Renal cortical epithelial cell (primary cell): ENCODE measurements around the gene SMCO4. TPM values are rescaled to one million over a fixed set of nuclear protein-coding genes. Genes with fewer than 3 reads are reported as not detected.
"Not testable (repeated sequence)": the region's sequence is repeated elsewhere in the genome, so short reads cannot be mapped to it uniquely, and the experiment has no call there.

Source experiments
- DNase-seq: peaks from one replicate; pipeline ENCODE4 v3.0.0-alpha.2; 2011; ENCODE audit warnings: low read depth
- total RNA-seq: library from RNA; depleted of rRNA; stranded (reverse); fragments of >200 nt; gene quantifications from 2 replicates; pipeline ENCODE4 v1.2.3, GENCODE V29; 2014

The SMCO4 gene
- total RNA-seq, 1 donor from 2014 or later: 17.5 TPM

DNA sequence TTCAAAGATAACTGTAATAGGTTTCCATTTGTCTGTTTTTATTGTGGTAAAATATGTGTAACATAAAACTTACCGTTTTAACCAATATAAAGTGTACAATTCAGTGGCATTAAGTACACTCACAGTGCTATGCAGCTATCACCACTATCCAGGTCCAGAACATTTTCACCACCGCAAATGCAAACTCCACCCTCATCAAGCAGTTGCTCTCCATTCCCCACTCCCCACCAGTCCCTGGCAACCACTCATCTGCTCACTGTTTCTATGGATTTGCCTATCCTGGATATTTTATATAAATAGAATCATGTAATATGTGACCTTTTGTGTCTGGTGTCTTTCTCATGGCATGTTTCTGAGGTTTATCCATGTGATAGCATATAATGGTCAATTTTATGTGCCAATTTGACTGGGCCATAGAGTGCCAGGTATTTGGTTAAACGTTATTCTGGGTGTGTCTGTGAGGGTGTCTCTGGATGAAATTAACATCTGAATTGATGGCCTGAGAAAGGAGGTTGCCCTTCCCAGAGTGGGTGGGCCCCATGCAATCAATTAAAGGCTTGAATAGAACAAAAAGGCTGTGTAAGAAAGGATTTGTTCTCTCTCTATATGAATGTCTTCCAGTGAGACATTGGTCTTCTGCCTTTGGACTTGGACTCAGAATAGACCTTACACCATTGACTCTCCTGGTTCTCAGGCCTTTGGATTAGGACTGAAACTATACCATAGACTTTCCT lies 17.2 kb upstream of the SMCO4 start:
- DNase-seq: no peak

DNA sequence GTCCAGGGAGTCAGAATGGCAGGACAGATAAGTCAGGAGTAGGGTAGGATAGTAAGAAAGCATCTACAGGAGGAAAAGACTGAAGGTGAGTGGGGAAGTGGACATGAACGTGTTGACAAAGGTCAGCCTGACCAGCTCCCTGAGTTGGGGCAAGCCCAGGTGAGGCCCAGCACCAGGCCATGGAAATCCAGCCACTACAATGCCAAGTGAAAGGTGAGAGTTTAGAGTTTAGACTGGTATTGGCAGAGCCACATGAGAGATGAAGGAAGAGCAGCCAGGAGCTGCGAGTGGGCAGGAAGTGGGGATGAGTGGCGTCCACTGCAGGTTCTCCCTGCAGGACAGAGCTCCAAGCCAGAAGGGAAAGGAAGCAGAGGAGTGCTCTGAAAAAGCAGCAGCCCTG lies 16.5 kb upstream of the SMCO4 start:
- DNase-seq: no peak

DNA sequence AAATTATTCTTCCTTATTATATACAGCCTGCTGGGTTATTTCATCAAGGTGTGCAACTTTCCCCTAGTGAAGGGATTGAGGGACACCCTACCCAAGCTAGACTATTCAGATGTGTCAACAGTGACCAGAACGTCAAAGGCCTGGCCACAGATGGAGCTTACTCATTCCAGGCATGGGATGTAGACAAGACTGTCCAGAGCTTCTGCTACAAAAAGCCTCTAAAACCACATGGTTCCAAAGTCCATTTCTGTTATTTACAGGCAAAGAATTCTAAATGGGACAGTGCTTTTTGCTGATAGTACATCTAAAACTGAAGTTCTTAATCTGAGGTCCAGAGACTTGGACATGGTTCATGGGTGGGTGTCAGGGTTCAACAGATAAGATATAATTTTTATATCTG lies 9.7 kb upstream of the SMCO4 start:
- DNase-seq: peak; percentile 70

DNA sequence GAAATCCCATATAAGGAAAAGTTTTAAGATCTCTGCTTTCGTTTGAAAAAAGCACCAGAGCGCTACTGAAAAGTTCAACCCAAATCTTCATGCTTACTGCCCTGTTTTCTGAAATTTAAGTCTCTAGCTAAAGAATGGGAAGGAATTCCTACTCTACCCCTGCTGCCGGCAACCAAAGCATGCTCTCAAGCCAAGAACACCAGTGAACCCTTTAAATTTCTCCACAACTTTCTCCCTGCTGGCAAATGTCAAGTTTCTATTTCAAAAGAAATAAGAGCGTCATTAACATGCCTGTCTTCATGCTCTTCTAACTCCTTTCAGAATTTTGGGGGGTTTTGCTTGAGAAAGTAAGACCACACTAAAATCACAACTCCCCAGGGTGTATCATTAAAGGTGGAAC lies 6.8 kb upstream of the SMCO4 start:
- DNase-seq: no peak

DNA sequence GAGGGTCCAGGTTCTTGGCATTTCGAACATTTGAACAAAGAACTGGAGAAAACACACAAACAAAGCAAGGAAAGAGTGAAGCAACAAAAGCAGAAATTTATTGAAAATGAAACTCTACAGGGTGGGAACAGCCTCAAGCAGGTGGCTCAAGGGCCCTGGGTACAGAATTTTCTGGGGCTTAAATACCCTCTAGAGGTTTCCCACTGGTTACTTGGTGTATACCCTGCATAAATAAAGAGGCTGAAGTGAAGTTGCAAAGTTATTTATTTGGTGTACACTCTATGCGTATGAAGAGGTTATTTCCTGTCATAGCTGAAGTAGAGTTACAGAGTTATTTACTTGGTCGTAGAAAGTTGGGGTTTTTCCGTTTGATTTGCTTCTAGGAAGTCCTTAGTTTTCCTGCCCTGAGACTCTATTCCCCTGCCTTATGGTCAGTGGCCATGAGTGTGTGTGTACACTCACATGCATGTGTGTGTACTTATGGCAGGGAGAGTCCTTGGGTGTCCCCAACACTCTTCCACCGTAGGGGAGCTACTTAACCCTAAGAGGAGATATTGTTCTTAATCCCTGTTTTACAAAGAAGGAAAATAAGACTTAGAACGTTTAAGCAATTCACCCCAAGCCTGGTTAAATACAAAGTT lies 5.6 kb upstream of the SMCO4 start:
- DNase-seq: no peak

DNA sequence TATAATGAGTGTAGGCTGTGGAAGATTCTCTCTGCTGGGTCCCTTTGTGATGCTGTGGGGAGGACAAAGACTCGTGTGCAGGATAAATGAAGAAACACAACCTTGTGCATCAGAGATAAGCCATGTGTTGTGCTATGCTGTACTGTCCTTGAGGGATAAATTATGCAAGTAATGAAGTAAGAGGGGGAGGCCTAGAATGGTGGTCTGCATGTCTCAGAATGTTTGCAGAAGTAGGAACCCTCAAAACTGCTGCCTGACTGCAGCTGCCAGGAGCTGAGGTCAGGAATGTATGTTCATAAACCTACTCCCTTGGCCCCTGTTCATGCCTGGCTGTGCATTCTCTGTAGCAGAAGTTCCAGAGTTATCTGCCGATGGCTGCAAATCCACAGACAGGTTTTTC lies 4.6 kb upstream of the SMCO4 start:
- DNase-seq: no peak

DNA sequence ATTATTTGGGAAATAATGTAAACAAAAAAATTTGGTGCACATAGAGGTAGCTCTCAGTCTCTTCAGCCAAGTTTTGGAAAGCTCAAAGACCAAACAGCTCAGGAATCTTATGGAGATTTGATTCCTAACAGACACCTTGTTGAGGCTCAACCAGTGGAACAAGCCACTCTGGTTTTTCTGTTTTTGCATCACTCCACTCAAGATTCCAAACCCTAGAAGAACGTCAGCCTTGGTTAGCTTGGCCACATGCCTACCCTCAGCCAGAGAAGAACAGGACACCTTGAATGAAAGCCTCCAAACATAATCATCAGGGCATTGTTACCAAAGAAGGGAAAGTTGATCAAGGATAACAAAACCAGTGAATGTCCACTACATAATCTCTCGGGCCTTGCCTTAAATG lies 3.8 kb upstream of the SMCO4 start:
- no peak for DNase-seq

DNA sequence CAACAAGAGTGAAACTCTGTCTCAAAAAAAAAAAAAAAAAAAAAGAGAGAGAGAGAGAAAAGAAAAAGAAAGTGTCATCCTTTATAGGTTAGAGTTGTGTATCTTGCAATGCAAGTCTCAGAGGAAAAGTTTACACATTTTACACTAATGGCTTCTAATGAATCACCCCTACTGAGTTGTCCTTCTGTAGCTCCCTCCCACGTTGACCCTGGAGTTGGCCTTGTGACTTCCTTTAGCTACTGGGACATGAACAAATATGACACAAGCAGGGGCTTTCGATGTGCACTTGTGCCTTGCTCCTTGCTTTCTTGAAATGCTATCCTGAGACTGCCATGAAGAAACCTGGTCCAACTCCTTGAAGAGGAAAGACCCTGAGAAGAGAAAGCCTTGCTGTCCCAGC lies 2.4 kb upstream of the SMCO4 start:
- peak; percentile 24 for DNase-seq

DNA sequence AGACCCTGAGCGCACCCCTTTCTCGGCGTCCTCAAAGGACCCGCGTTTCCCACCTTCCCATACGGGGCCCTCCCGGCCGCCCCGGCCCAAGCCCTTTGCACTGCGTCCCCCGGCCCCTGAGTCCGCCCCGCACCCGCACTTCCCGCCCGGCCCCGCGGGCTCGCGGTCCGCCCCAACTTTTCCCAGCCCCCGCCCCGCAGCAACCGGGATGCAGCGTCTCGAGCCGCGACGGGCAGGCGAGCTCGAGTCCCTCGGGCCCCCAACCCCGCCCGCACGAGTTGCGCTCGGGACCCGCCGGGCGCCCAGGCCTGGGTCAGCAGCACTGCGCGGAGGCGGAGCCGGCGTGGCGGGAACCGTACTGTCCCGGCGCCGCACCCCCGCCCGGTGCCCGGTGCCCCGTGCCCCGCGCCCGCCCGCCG lies 371 bp downstream of the SMCO4 start:
- DNase-seq: no peak

DNA sequence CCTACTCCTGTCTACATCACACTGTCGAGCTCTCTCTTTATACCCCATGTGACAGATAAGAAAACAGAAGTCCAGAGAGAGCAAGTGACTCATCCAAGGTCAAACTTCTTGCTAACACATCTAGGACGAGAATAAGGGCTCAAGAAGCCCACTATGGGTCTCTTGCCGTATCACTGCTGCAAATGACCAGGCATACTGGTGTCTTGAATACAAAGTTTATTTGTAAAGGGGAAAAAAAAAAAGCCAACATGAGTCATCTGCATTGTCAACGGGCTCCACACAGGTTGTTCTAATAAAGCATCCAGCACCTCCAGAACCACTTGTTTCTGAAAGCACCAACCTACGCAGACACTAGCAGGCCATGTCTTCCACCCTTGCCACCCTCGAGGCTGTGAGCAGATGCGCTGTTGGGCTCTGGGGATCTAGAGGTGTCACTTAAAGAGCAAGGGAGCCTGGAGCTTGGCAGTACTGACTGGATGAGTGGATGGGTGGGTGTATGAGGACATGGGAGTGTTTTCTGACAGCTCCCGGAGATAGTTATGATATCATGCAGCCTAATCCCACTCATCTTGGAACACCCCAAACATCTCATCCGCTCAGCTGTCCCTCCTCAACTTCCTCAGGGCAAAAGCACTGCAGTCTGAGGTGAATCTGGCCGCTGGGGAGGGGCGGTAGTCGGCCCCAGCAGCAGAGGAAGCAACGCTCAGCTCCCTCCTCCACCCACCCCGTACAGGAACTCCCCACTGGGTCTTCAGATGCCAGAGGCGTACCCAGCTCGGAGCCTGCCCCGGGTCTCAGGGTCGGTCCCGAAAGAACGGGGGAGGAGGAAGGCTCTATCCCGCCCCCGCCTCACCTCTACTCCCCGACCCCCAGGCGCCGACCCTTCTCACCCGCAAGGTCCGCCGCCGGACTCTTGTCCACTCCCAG lies 1.0 kb downstream of the SMCO4 start:
- DNase-seq: peak; percentile 84

DNA sequence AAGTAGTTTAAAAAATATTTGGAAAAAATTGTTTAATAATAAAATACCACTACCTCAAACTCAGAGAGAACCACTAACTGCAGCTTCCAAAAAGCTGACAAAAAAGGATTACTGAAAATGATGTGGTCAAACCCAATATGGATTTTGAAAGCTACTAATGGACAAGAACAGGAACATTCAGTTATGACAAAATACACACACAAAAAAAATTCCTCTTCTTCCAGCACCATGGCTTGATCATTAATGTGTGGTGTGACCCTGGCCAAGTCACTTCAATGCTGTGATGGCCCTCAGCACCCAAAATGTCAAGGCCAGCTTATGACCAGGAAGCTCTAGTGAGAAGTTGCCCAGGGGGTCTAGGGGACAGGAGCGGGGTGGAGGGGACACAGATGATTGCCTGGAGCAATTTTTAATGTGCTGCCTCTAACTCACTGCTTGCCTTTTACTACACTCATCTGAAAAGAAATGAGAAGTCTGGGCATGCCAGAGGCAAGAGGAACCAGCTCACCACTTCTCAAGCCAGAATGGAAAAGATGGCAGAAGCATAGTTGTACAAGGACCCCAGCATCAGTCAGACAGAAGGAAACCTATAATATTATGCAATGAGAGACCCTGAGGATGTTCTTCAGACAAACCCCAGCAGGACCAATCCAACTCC lies 2.2 kb downstream of the SMCO4 start:
- no peak for DNase-seq

DNA sequence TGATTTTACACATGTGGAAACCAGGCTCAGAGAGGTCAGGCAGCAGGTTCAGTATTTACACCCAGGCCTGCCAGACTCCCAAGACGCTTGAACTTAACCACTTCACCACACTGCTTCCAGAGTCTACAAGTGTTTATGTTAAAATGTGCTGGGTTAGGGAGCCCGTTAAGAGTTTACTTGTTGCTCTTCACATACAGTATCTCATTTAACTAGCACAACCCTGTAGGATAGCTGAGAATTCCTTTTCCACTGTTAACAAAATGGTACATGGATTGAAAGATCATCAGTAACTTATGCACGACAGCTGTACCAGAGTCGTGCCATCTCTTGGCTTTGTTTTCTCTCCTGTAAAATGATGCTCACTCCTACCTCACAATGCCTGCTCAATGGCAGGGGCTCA lies 2.9 kb downstream of the SMCO4 start:
- no peak for DNase-seq

DNA sequence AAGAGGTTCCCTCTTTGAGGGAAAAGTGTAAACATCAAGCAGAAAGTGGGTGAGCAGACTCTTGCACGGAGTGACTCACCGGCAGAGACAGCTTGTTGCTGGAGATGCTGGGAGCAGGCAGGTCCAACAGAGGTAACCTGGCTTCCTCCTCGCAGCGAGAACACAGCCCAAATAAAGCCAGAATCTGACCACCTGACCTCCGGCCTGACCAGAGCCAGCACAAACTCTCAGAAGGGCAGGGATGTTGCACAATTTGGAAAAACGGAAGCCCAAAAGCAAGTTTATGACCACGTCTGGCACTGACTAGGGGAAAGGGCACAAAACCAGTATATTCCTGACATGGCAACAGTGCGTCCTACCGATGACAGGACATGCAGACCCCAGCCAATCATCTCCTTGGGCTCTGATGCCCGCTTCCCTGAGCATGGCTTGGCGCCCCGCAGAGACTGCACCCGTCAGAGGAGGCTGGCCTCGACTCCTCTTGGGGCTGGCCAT lies 5.4 kb downstream of the SMCO4 start:
- DNase-seq: no peak

DNA sequence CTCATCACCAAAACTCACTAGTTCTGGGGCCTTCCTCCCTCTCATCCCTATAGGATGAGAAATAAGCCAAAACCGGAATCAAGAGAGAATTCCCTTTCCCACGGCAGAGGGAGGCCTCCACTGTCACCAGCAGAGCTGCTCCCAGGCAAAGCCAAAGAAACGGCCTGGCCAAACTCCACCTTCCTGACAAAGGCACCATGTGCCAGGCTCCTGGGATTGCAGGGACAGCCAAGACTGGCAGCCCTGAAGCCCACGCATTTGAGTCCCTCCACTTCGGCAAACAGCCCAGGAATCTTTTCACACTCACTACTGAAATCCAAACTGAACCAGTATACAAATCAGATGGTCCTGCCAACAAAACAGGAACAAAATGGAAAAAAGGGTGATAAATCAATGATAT lies 6.1 kb downstream of the SMCO4 start:
- no peak for DNase-seq

DNA sequence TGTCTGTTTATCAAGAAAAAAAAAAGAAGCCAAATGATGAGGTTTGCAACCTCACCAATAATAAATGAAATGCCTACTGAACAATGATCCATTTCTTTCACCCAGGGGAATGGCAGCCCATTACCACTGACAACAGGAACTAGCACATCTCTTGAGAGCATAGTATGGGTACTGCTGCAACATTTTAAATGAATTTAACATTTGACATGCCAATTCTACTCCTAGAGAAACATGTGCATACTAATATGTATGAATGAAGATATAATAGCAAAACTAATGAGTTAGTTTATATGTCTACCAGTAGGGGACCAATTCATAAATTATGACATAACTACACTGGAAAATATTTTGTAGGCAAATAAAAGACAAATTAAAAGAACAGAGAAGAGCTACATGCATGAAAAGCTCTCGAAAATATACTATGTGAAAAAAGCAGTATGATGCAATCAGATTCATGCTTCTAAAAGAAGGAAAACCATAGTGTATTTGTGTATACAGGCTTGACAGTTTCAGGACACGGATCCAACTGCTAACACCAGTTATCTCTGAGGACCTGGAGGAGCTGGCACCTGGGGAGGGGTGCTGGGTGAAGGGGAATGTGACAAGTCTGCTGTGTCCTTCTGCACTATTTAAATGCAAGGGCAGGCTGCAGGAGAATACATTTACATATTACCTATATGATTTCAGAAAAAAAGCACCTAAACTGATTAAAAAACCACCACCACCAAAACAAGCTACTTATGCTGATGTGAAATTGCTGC lies 6.9 kb downstream of the SMCO4 start:
- DNase-seq: no peak

DNA sequence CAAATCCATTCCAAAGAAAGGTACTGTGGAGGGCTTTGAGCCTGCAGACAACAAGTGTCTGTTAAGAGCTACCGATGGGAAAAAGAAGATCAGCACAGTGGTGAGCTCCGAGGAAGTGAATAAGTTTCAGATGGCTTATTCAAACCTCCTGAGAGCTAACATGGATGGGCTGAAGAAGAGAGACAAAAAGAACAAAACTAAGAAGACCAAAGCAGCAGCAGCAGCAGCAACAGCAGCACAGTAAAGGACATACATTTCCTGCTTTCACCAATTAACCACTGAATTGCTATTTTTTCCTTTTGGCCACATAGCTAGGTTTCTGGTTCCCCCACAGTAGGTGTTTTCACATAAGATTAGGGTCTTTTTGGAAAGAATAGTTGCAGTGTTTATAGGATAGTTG lies 7.6 kb downstream of the SMCO4 start:
- not testable (repeated sequence) for DNase-seq

DNA sequence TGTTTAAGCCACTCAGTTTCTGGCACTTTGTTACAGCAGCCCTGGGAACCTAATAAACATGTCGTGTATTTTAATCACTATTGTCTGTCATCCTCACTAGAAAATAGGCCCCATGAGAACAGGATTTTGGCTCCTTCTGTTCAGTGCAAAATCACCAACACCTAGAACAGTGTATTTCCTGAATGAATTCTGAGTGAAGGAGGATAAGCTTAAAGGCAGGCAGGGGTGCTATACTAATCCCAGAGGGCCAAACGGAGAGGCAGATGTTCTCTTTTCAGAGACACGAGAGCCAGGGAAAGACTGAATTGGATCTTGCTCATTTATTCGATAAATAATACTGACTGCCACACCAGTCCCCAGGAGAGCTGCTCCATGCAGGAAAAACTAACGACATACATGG lies 10.4 kb downstream of the SMCO4 start:
- no peak for DNase-seq

DNA sequence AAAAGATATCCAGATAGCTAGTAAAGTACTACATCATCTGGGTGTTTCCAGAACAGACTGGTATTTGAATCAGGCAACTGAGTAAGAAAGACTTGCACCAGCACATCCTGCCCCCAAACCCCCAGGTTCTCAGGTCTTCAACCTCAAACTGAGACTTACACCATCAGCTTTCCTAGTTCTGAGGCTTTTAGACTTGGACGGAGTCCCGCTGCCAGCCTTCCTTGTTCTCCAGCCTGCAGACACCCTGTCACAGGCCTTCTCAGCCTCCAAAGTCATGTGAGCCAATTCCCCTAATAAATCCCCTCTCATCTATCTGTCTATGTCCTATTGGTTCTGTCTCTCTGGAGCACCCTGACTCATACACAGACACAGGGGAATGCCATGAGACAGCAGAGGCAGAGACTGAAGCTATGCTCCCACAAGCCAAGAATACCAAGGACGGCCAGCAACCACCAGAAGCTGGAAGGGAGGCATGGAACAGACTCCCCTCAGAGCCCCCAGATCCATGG lies 10.9 kb downstream of the SMCO4 start:
- peak; percentile 27 for DNase-seq

DNA sequence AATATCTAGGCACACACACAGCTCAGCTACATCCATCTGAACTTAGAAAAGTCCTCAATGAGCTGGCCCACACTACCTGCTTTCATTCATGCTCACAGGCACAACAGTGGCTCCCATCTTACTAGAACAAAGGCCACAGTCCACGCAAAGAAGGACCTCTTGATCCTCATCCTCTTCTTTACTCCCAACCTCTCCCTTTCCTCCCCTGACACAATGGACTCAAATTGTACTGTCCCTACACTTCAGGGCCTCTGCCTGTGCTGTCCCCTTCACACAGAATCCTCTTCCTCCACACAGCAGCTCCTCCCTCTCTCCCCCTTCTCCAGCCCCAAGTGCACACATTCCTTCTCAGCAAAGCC lies 12.7 kb downstream of the SMCO4 start:
- DNase-seq: no peak

DNA sequence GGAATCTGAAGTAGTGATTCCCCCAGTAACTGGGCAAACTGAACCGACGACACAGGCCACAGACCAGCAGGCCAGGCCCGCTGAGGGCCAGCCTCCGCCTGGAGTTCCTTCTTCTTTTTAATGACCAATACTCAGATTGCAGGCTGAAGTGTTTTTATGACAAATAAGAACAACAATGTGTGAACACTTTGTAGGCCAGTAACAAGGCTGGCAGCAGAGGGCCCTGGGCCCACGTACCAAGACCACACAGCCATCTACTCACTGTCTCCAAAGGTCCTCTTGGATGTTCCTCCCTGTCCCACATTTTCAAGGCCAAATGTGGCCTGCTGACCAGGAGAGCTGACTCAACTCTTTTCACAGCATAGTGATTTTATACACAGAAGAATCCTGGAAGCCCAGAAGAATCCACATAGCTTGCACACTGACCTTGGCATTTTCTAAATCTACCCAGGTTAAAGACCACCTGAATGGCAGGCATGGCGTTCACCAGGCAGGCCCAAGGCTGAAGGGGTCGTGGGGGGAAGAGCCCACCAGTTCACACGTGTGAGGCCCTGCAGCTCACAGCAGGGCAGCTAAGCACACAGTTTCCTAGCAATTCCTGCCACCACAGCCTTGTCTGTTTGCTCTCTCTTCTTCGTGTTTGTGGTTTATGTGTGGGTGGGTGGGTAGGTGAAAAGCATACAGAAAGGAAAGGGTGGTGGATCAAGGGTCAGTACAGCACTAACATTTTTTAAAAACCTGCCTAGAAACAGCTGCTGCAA lies 13.3 kb downstream of the SMCO4 start:
- peak; percentile 58 for DNase-seq
